Epidermal melanocyte (primary cell): Measurements from ENCODE around the gene B3GAT1.
A peak's percentile ranks its signal among the peaks of the same experiment; 100 is the strongest.

ENCODE experiments used
- DNase-seq: peaks from one replicate; pipeline ENCODE4 v3.0.0; 2011; ENCODE audit warnings: low spot score; ENCODE audit not compliant: insufficient read length

The B3GAT1 gene

DNA sequence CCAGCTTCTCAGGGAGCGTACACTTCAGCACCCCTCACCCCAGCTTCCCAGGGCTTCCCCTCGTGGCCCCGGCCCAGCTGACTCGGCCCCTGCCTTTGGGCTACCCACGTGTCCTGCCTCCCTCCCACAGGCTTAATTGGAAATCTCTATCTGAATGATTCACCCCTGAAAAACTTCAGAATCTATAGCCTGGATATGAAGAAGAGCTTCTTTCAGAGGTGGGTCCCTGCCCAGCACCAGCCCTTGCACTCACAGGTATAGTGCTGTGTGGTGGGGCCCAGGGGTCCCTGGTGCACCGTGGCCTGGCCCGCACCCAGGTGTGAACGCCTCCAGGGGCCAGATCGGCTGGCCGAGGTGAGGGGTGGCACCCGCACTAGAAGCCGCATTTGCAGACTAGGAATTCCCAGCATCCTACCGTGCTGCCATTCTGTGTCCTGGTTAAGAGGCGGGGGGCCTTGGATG lies 38.4 kb downstream of the B3GAT1 start:
- no peak for DNase-seq

DNA sequence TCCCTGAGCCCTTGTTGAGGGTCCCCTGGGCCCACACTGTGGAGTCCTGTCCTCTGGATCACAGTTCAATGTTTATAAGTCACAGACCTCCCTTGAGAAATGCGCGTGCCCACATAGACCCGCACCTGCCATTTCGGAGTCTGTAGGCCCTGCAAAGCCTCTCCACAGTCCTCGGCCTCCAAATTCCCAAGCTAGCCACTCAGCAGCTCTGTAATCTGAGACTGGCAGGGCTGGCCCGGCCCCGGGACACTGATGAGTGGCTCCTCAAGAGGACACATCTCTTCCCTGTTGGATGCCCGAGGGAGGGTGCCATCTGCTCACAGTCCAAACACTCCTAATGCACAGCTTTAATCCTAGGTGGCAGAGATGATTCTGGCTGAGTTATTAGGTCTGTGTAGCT lies 39.1 kb downstream of the B3GAT1 start:
- DNase-seq = no peak

GRCh38 chr11:134372536-134372935 lies 39.5 kb downstream of the B3GAT1 start:
- no peak for DNase-seq

GRCh38 chr11:134371436-134372185 lies 40.4 kb downstream of the B3GAT1 start:
- DNase-seq = no peak

- DNase-seq = no peak
These were observed 41.3 kb downstream of the B3GAT1 start for GRCh38 chr11:134370526-134371435.

- no peak for DNase-seq
These were observed 42.2 kb downstream of the B3GAT1 start for GRCh38 chr11:134369656-134370525.

- DNase-seq = no peak
These were observed 44.3 kb downstream of the B3GAT1 start for GRCh38 chr11:134367781-134368180.

DNA sequence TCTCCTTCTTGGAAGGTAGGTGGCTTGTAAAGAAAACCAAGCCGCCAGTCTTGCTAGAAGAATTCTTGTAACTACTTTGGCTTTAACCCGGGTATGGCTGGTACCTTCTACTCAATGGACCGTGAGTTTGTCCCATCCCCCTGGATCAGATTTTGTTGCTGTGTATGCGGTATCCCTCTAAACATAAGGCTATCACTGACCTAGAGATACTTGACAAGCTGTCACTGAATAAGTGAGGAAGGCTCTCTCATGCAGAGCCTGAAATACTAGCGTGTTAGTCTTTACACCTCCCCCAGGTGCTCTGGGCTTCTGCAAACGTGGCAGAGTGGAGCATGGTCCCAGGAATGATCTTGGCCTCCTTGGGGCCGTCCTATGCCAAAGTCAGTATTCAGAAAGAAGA lies 45.8 kb downstream of the B3GAT1 start:
- DNase-seq = no peak

DNA sequence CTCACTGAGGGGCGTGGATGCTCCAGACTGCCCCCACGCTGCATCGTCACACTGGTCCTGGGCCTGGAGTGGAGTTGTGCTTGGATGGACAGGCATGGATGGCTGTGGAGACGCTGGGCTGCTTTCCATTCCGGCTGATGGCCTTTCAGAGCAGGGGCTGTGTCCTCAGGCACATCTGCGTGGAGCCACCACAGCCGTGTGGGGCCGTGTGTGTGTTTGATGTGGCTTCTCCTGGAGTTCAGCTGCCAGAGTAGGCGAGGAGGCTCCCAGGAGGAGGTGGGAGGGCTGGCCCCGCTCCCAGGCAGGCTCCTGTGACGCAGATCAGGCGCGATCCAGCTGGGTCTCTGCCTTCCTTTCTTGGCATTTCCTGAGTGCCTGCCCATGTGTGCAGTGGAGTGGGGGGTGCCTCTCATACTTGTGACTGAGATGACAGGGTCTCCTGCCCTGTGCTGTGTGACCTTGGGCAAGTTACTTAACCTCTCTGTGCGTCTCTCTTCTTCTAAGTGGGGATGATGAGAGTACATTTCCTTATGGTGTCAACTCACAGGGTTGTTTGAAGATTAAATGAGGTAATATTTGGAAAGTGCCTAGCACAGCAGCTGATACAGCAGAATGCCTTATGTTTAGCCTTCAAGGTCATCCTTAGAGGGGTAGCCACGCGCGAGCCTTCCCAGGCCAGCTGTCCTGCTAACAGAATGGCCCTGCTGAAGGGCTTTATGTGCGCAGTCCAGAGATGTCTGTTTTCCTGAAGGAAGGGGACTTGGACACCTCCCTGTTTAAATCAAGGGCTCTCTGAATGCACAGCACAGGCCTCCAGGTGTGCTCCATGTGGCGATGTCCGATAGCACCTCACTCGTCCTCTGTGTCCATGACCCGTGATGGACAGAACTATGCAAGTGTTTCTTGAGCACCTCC lies 46.8 kb downstream of the B3GAT1 start:
- DNase-seq = no peak

GRCh38 chr11:134364261-134364660 lies 47.8 kb downstream of the B3GAT1 start:
- no peak for DNase-seq

DNA sequence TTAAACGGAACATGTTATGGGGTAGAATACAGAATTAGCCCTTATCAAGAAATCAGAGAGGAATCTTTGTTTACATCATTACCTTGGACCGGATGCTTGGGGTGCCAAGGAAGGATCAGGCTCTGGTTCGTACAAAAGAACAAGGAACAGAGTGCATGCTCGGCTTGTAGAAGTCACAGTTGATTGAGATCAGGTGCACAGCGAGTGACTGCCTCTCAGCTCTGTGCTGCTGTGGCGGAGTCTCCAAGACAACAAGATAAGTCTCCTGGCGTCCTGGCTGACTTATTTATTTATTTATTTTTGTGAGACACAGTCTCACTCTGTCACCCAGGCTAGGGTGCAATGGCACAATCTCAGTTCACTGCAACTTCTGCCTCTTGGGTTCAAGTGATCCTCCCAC lies 48.5 kb downstream of the B3GAT1 start:
- DNase-seq = no peak

DNA sequence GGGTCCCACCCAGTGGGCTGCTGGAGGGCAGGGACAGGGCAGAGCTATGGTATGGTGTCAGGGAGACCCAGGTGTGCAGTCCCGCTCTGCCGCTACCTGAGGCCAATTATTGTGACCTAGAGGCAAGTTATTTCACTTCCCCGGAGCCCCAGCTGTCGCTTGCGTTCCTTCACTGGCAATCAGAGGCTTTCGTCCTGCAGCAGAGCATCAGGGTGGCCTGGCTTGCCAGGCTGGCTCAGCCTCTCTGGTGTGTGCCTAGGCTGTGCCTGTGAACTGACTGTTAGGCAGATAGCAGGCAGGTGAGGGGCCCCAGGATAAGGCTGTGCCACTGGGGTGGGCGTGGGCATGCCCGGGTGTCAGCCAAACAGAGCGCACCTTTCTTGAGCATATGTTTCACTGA lies 48.9 kb downstream of the B3GAT1 start:
- no peak for DNase-seq

DNA sequence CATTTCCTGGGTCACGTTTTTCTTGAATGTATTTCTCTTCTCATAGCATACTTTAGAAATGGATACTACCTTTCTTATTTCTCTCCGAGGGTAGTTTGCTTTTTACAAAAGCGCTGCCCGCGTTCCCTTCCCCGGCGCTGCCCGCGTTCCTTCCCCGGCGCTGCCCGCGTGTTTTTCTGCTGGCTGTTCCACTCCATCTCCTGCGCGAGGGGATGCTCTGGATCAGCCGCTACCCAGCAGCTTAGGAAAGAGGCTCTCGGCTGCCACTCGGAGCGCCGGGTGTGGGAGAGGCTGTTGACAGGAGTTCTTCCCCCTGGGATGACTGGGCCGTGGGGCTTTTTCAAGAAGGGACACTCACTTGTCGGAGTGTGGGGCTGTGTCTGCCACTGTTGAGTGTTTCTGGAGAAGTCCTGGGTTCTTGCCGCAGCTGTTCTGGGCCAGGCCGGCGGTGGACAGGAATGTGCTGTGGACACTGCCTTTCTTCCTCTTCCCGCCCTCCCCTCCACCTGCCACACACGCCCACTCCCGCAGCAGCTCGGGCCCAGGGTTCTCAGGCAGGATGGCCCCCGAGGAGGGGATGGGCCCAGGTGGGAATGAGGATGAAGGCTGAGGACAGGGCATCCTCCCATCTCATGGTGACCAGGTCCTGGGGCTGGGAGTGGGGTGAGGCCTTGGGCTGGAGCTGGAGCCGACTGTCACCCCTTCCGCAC lies 49.7 kb downstream of the B3GAT1 start:
- no peak for DNase-seq

GRCh38 chr11:134361661-134362060 lies 50.4 kb downstream of the B3GAT1 start:
- no peak for DNase-seq

- peak; percentile 42 for DNase-seq
These were observed 51.8 kb downstream of the B3GAT1 start for GRCh38 chr11:134360050-134360835.

GRCh38 chr11:134359646-134360045 lies 52.4 kb downstream of the B3GAT1 start:
- no peak for DNase-seq

- no peak for DNase-seq
These were observed 53.1 kb downstream of the B3GAT1 start for GRCh38 chr11:134358856-134359490.

DNA sequence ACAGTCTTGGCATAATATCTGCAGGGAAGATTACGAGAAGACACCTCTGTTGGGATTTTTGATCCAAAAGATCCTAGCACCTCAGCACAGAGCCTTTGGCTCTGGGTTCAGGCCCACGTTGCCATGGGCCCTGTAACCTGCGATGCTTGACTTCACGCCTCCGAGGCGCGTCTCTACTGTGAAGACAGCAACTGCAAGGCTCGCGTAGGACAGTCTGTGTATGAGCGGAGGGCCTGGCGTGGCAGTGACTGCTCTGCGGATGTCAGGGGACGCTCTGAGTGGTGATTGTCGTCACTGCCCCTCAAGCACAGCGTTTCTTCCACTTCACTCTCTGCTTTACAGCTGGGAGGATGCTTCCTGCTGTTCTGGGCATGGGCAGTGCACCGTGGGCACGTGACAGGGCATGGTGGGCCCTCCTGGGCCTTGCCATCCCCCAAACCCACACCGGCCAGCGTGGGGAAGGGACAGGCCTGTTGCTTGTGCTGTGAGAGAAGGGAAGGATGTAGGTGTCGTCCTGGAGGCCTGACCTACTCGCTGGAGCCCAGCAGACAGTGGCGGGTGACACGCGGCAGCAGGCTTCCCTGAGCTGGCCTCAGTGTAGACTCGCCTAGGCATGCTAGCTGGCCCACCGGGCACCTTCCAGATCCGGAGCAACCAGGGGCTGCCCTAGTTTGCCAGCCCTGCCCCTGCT lies 53.7 kb downstream of the B3GAT1 start:
- DNase-seq = no peak
